ENCODE results near the gene ALPL.

Gene ALPL

GRCh38 chr1:21621761-21622436, 112.7 kb downstream of the ALPL start:
- no peak for DNase-seq
- Histone ChIP-seq H3K9me3 (ENCODE audit: control insufficient read depth, low read length) (no peaks in the 10 kb centered on the region), H3K36me3 (ENCODE audit: control insufficient read depth, insufficient read depth, low read length) (no peaks in the 10 kb centered on the region), H3K4me1 (ENCODE audit: control insufficient read depth, insufficient read depth, low read length, poor library complexity, severe bottlenecking) (no peaks in the 10 kb centered on the region), H3K27ac (ENCODE audit: insufficient read depth, low read length, poor library complexity, severe bottlenecking) (no peak overlapping the region), H3K27me3 (replicated peaks; ENCODE audit: control insufficient read depth, insufficient read depth, low read length, poor library complexity, severe bottlenecking) (no peaks in the 10 kb centered on the region), H3K4me3 (ENCODE audit: insufficient read depth, low read depth, low read length, poor library complexity, severe bottlenecking) (no peak overlapping the region)

GRCh38 chr1:21622466-21623315, 113.5 kb downstream of the ALPL start:
- peak in 2 of 3 donors; percentile 2 to 10 for DNase-seq
- Histone ChIP-seq H3K27me3 (replicated peaks; ENCODE audit: control insufficient read depth, insufficient read depth, low read length, poor library complexity, severe bottlenecking) (no peaks in the 10 kb centered on the region), H3K4me3 (ENCODE audit: insufficient read depth, low read depth, low read length, poor library complexity, severe bottlenecking) (no peak overlapping the region)

GRCh38 chr1:21623410-21623961, 114.3 kb downstream of the ALPL start:
- Histone ChIP-seq H3K9me3 (ENCODE audit: control insufficient read depth, low read length) (no peaks in the 10 kb centered on the region), H3K36me3 (ENCODE audit: control insufficient read depth, insufficient read depth, low read length) (no peaks in the 10 kb centered on the region), H3K27ac (ENCODE audit: insufficient read depth, low read length, poor library complexity, severe bottlenecking) (no peak overlapping the region), H3K4me3 (ENCODE audit: insufficient read depth, low read depth, low read length, poor library complexity, severe bottlenecking) (no peak overlapping the region), H3K4me1 (ENCODE audit: control insufficient read depth, insufficient read depth, low read length, poor library complexity, severe bottlenecking) (no peaks in the 10 kb centered on the region), H3K27me3 (replicated peaks; ENCODE audit: control insufficient read depth, insufficient read depth, low read length, poor library complexity, severe bottlenecking) (no peaks in the 10 kb centered on the region)
- no peak for DNase-seq

More at GRCh38 chr1:21622466-21623315, 113.5 kb downstream of the ALPL start:
- Histone ChIP-seq H3K36me3 (ENCODE audit: control insufficient read depth, insufficient read depth, low read length) (no peaks in the 10 kb centered on the region), H3K27ac (ENCODE audit: insufficient read depth, low read length, poor library complexity, severe bottlenecking) (no peak overlapping the region), H3K9me3 (ENCODE audit: control insufficient read depth, low read length) (no peaks in the 10 kb centered on the region), H3K4me1 (ENCODE audit: control insufficient read depth, insufficient read depth, low read length, poor library complexity, severe bottlenecking) (no peaks in the 10 kb centered on the region)

GRCh38 chr1:21624571-21625389, 115.6 kb downstream of the ALPL start:
- Histone ChIP-seq H3K36me3 (ENCODE audit: control insufficient read depth, insufficient read depth, low read length) (no peaks in the 10 kb centered on the region), H3K4me1 (ENCODE audit: control insufficient read depth, insufficient read depth, low read length, poor library complexity, severe bottlenecking) (no peaks in the 10 kb centered on the region), H3K4me3 (ENCODE audit: insufficient read depth, low read depth, low read length, poor library complexity, severe bottlenecking) (no peak overlapping the region), H3K27ac (ENCODE audit: insufficient read depth, low read length, poor library complexity, severe bottlenecking) (no peak overlapping the region), H3K9me3 (ENCODE audit: control insufficient read depth, low read length) (no peaks in the 10 kb centered on the region), H3K27me3 (replicated peaks; ENCODE audit: control insufficient read depth, insufficient read depth, low read length, poor library complexity, severe bottlenecking) (no peaks in the 10 kb centered on the region)
- DNase-seq: no peak

- no peak overlapping the region for H3K27ac ChIP-seq (ENCODE audit: insufficient read depth, low read length, poor library complexity, severe bottlenecking)
- H3K4me1 ChIP-seq (ENCODE audit: control insufficient read depth, insufficient read depth, low read length, poor library complexity, severe bottlenecking): no peaks in the 10 kb centered on the region
- no peaks in the 10 kb centered on the region for H3K27me3 ChIP-seq (replicated peaks; ENCODE audit: control insufficient read depth, insufficient read depth, low read length, poor library complexity, severe bottlenecking)
- no peaks in the 10 kb centered on the region for H3K36me3 ChIP-seq (ENCODE audit: control insufficient read depth, insufficient read depth, low read length)
- H3K4me3 ChIP-seq (ENCODE audit: insufficient read depth, low read depth, low read length, poor library complexity, severe bottlenecking): no peak overlapping the region
- no peaks in the 10 kb centered on the region for H3K9me3 ChIP-seq (ENCODE audit: control insufficient read depth, low read length)
- no peak for DNase-seq
These were observed 116.4 kb downstream of the ALPL start for GRCh38 chr1:21625390-21626190.

- Histone ChIP-seq H3K4me1 (ENCODE audit: control insufficient read depth, insufficient read depth, low read length, poor library complexity, severe bottlenecking) (no peaks in the 10 kb centered on the region), H3K27ac (ENCODE audit: insufficient read depth, low read length, poor library complexity, severe bottlenecking) (no peak overlapping the region), H3K27me3 (replicated peaks; ENCODE audit: control insufficient read depth, insufficient read depth, low read length, poor library complexity, severe bottlenecking) (no peaks in the 10 kb centered on the region), H3K4me3 (ENCODE audit: insufficient read depth, low read depth, low read length, poor library complexity, severe bottlenecking) (no peak overlapping the region), H3K9me3 (ENCODE audit: control insufficient read depth, low read length) (no peaks in the 10 kb centered on the region), H3K36me3 (ENCODE audit: control insufficient read depth, insufficient read depth, low read length) (no peaks in the 10 kb centered on the region)
- DNase-seq: no peak
These were observed 117.7 kb downstream of the ALPL start for GRCh38 chr1:21626921-21627339.
